LNCAP (cell line): ENCODE data around the gene TTC12.

Source experiments
- TF ChIP-seq, protein P1 (sequence below): fragments of 450-650 bp; IDR thresholded peaks from 2 replicates; pipeline ENCODE4 v1.5.1; 2017; ENCODE audit warnings: mild to moderate bottlenecking

Gene TTC12

DNA sequence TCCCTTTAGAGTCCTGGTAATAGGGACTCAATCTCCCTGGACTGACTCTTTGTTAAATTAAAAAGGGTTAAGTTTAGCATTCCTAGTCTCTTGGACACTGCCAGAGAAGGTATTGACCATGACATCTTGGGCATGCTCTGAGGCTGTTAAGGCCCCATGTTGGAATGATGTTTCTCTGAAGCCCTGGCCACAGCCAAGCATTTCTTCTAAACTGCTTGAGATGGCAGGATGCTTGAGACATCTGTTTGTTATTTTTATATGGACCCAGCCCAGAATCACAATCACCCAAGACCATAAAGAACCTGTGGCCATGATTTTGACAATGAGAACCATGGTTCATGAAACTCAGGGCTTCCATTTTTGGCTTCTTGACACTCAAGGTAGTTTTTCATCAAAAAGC lies 67.7 kb downstream of the TTC12 start:
- TF ChIP-seq, protein P1, sequence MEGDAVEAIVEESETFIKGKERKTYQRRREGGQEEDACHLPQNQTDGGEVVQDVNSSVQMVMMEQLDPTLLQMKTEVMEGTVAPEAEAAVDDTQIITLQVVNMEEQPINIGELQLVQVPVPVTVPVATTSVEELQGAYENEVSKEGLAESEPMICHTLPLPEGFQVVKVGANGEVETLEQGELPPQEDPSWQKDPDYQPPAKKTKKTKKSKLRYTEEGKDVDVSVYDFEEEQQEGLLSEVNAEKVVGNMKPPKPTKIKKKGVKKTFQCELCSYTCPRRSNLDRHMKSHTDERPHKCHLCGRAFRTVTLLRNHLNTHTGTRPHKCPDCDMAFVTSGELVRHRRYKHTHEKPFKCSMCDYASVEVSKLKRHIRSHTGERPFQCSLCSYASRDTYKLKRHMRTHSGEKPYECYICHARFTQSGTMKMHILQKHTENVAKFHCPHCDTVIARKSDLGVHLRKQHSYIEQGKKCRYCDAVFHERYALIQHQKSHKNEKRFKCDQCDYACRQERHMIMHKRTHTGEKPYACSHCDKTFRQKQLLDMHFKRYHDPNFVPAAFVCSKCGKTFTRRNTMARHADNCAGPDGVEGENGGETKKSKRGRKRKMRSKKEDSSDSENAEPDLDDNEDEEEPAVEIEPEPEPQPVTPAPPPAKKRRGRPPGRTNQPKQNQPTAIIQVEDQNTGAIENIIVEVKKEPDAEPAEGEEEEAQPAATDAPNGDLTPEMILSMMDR = no peak

DNA sequence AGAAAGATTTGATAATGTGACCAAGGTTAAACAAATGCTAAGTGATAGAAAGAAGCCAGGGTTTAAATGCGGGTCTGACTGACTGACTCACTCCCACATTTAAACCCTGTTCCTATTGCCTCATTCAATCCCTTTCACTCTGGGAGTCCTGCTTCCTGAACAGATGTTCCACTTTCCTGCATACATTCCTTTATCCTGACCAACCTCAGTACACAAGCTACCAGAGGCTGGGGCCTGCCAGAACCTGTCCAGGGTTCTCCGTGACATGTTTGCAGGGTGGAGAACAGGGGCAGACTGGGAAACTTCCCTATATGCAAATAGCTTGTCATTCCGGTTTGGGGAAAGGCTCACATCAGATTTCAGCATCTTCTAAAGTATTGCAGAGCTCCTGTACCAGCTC lies 70.2 kb downstream of the TTC12 start:
- TF ChIP-seq, protein P1 = no peak

DNA sequence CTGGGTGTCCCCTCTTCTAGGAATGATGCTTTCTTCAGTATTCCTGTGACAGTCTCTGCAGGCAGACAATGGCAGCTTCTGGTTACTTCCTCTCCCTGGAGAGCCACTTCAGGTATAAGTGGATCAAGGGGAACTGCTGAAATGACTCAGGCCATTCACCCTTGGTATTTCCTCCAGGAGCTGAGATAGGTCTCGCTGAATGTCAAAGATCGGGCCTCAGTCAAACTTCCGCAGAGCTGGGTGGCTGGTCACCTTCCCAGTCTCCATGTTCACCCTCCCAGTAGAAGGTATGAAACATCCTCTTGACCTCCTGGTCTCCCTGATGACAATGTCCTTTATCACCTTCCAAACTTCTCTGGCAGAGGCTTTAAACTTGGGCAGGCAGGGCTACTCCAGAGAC lies 71.4 kb downstream of the TTC12 start:
- TF ChIP-seq, protein P1 = no peak

DNA sequence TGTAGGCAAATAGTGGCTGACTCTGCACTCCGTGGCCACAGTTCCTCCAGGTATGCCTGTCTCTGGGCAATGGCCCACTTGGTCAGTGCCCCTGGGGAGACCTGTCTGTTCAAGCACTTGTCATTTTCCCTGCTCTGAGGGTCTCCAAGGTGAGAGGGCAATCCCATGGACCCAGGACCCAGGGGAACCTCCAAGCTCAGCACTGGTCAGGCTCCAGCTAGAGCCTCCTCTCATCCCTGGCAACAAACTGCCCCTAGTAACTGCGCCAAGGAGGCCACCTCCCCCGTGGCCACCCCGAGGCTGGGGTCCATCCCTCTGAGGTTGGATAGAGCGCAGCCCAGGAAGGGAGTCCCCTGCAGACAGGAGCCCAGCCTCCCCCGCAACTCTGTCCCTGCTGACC lies 72.5 kb downstream of the TTC12 start:
- TF ChIP-seq, protein P1 = no peak

DNA sequence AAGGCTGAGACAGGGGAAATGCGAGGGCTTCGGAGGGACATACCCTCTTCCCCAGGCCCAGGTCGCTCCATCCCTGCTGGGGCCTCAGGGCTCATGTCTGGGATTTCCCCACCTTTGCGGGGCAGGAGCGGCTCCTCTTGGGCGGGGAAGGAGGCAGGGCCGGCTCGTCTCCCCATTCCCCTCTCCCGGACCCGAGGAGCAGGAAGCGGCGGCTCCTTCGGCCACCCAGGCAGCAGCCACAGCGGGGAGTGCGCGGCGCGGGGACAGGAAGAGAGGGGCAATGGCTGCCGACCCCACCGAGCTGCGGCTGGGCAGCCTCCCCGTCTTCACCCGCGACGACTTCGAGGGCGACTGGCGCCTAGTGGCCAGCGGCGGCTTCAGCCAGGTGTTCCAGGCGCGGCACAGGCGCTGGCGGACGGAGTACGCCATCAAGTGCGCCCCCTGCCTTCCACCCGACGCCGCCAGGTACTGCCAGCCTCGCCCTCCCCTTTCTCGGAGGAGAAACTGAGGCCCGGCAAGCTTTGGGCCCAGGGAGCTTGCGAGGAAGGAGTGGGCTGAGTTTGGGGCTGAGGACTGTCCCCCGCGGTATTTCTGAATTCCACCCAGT lies 73.3 kb downstream of the TTC12 start, which contains the start of gene ANKK1:
ANKK1 (plus strand) TSS at position 175 of the 607 bp plus-strand sequence; CDS start at position 281, 106 bp downstream.
- TF ChIP-seq, protein P1 = 0 out of 2 replicates have a peak, but pooled peaks have one; percentile 10

DNA sequence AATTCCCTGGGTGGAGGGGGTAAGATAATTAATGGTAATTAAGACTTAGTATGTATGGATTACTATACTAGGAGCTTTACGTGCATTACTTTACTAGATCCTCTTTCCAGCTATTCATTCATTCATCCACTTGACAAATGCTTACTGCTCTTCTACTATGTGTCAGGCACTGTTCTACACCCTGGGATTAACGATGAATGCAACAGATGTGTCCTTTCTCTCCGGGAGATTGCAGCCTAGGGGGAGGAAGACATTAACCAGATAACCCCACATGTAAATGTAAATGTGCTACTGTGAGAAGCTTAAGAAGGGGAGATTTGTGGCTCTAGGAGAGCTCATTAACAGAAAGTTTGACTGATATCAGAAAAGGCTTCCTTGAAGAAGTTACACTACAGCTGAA lies 74.9 kb downstream of the TTC12 start:
- TF ChIP-seq, protein P1 = no peak

DNA sequence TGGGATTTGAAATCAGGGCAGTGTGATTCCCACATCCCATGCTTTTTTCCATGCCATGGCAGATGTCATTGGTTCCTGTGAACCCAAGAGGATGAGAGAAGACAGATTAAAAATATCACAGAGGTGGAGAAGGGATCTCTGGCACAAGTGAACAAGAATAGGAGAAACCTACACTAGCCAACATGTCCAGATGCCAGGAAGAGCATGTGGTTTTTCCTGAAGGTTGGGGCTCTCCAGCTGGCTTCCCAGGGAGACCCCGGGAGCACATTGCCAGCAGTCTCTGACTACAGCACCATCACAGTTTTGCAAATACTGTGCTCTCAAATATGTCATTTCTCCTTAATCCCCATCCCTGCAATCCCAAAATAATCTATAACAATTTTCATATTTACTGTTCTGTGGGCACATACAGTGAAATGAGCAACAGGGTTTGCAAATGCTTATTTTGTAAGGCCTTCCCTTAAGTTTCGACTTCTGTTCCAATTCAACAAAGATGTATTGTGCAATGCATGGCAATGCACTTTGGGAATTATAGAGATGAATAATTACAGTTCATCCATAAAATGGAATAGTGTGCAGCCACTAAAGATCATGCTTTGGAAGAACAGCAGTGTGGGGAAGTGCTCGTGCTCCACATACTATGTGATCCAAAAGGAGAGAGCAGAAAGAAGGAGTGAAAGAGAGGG lies 78.0 kb downstream of the TTC12 start:
- TF ChIP-seq, protein P1 = no peak
